HCT116 (cell line): ENCODE data around the gene R3HDM4. TPM values are rescaled to one million over a fixed set of nuclear protein-coding genes. Genes with fewer than 3 reads are reported as not detected.

ENCODE experiments used
- ATAC-seq: fragments of 200-7000 bp; cut with Tn5 transposase; 2 replicates; pipeline ENCODE4 v1.9.1; 2020; ENCODE audit warnings: mild to moderate bottlenecking, moderate library complexity
- BruUV-seq: library from RNA; stranded (reverse); fragments of 400-500 nt; replicated peaks from 2 replicates; lab custom pipeline; 2021; lab: Mats Ljungman, UMichigan
- CTCF ChIA-PET: fragments of 300-600 bp; sonication (Branson Sonifier 250); formaldehyde crosslinking; loops from one replicate; lab custom pipeline; 2021; ENCODE audit warnings: antibody characterized with exemption; lab: Charles Lee
- POLR2A ChIA-PET: fragments of 300-600, 350-600 bp; sonication (Branson Sonifier 250); formaldehyde crosslinking; loops from one replicate; lab custom pipeline; 2021; ENCODE audit warnings: antibody characterized with exemption; lab: Charles Lee
- RAD21 ChIA-PET, 2 experiments: fragments of 300-600 bp; sonication (Branson Sonifier 250); formaldehyde crosslinking; loops; one replicate each; lab custom pipeline; 2023; ENCODE audit warnings: low total read pairs in 2 of 2; ENCODE audit not compliant: uncharacterized antibody in 2 of 2, unreplicated experiment in 2 of 2, low non-redundant PET in 1 of 2; lab: Charles Lee
- DNase-seq: peaks from one replicate; pipeline ENCODE4 v3.0.0-alpha.2; 2010; ENCODE audit warnings: low read depth, low spot score
- H2AFZ ChIP-seq: fragments of 200-600 bp; shearing (Covaris generic), sonication (generic); 2 replicates; pipeline ENCODE4 v1.6.1; 2017; ENCODE audit warnings: low read depth, mixed run types, mixed read lengths, antibody characterized with exemption, low read length; ENCODE audit not compliant: poor library complexity, severe bottlenecking
- H3K27ac ChIP-seq: 2 replicates; pipeline ENCODE4 v1.5.1; 2012; ENCODE audit warnings: low read depth, low read length
- H3K27me3 ChIP-seq: fragments of 200-600 bp; sonication (generic); 2 replicates; pipeline ENCODE4 v1.6.1; 2016; ENCODE audit warnings: mixed run types, low read length, mixed read lengths; ENCODE audit not compliant: insufficient read depth
- H3K36me3 ChIP-seq, 2 experiments: fragments of 200-500 bp in 1 of 2; fragments of 200-600 bp in 1 of 2; sonication (Bioruptor generic) in 1 of 2; sonication (generic) in 1 of 2; 2 replicates each; pipeline versions ENCODE4 v1.5.1 to v1.6.1; 2014 to 2016; ENCODE audit warnings: low read length in 2 of 2, inconsistent platforms in 1 of 2, mixed read lengths in 1 of 2, mixed run types in 1 of 2; ENCODE audit not compliant: insufficient read depth in 2 of 2, control insufficient read depth in 1 of 2
- H3K4me1 ChIP-seq, 2 experiments: fragments of 200-600 bp in 1 of 2; sonication (generic) in 1 of 2; 2 replicates each; pipeline versions ENCODE4 v1.5.1 to v1.6.1; 2012 to 2017; ENCODE audit warnings: low read length in 2 of 2, inconsistent platforms in 1 of 2, mild to moderate bottlenecking in 1 of 2, mixed read lengths in 1 of 2, mixed run types in 1 of 2, moderate library complexity in 1 of 2; ENCODE audit not compliant: insufficient read depth in 2 of 2, control insufficient read depth in 1 of 2
- H3K4me2 ChIP-seq: fragments of 200-600 bp; sonication (generic); 2 replicates; pipeline ENCODE4 v1.6.1; 2017; ENCODE audit warnings: mixed run types, low read length, mixed read lengths
- H3K4me3 ChIP-seq, 2 experiments: fragments of 200-600 bp in 1 of 2; sonication (generic) in 1 of 2; replicated peaks in 1 of 2; 2 replicates each; pipeline ENCODE4 v1.5.1; 2011 to 2016; ENCODE audit warnings: low read length in 2 of 2, control low read depth in 1 of 2, low read depth in 1 of 2, mild to moderate bottlenecking in 1 of 2, mixed read lengths in 1 of 2, mixed run types in 1 of 2
- H3K79me2 ChIP-seq: fragments of 200-600 bp; sonication (generic); 2 replicates; pipeline ENCODE4 v1.6.1; 2017; ENCODE audit warnings: mild to moderate bottlenecking, mixed run types, low read length, moderate library complexity, mixed read lengths; ENCODE audit not compliant: insufficient read depth
- H3K9ac ChIP-seq: fragments of 200-600 bp; sonication (generic); 2 replicates; pipeline ENCODE4 v1.6.1; 2016; ENCODE audit warnings: low read length, mixed read lengths
- H3K9me2 ChIP-seq: fragments of 200-600 bp; sonication (generic), shearing (Covaris generic); 2 replicates; pipeline ENCODE4 v1.6.1; 2017; ENCODE audit warnings: mixed run types, mild to moderate bottlenecking, moderate library complexity; ENCODE audit not compliant: insufficient read depth
- H3K9me3 ChIP-seq, 2 experiments: fragments of 200-500 bp in 1 of 2; fragments of 200-600 bp in 1 of 2; sonication (Bioruptor generic) in 1 of 2; sonication (generic) in 1 of 2; 2 replicates each; pipeline ENCODE4 v1.6.1; 2014 to 2017; ENCODE audit warnings: low read length in 2 of 2, mixed read lengths in 2 of 2, inconsistent platforms in 1 of 2, low read depth in 1 of 2, mild to moderate bottlenecking in 1 of 2, mixed run types in 1 of 2, moderate library complexity in 1 of 2; ENCODE audit not compliant: control insufficient read depth in 1 of 2, insufficient read depth in 1 of 2
- H4K20me1 ChIP-seq: fragments of 200-600 bp; sonication (generic), shearing (Covaris generic); 2 replicates; pipeline ENCODE4 v1.6.1; 2017; ENCODE audit warnings: mixed run types, mild to moderate bottlenecking, moderate library complexity; ENCODE audit not compliant: insufficient read depth
- ATF3 ChIP-seq: IDR thresholded peaks from 2 replicates; pipeline ENCODE4 v1.6.1; 2012
- CBX3 ChIP-seq: IDR thresholded peaks from 2 replicates; pipeline ENCODE4 v1.6.1; 2012; ENCODE audit warnings: low read depth
- CEBPB ChIP-seq: IDR thresholded peaks from 2 replicates; pipeline ENCODE4 v1.6.1; 2012; ENCODE audit warnings: low read depth
- CTCF ChIP-seq, 3 experiments: fragments of 200-600 bp in 1 of 3; sonication (generic) in 1 of 3; IDR thresholded peaks in 2 of 3; conservative IDR thresholded peaks in 1 of 3; 2 replicates each; pipeline ENCODE4 v1.5.1; 2012 to 2017; ENCODE audit warnings: low read depth in 2 of 3, low read length in 2 of 3, antibody characterized with exemption in 1 of 3, borderline replicate concordance in 1 of 3, control low read depth in 1 of 3, mild to moderate bottlenecking in 1 of 3, mixed read lengths in 1 of 3, mixed run types in 1 of 3, moderate library complexity in 1 of 3; ENCODE audit not compliant: insufficient read depth in 1 of 3
- EGR1 ChIP-seq: IDR thresholded peaks from 2 replicates; pipeline ENCODE4 v1.6.1; 2012; ENCODE audit warnings: low read depth
- EZH2 ChIP-seq: fragments of 200-600 bp; sonication (generic); IDR thresholded peaks from 2 replicates; pipeline ENCODE4 v1.6.1; 2017; ENCODE audit warnings: antibody characterized with exemption, mixed run types
- EZH2phosphoT487 ChIP-seq: fragments of 200-600 bp; IDR thresholded peaks from 2 replicates; pipeline ENCODE4 v1.6.1; 2018; ENCODE audit warnings: antibody characterized with exemption, borderline replicate concordance
- JUND ChIP-seq: IDR thresholded peaks from 2 replicates; pipeline ENCODE4 v1.6.1; 2012
- POLR2AphosphoS5 ChIP-seq: IDR thresholded peaks from 2 replicates; pipeline ENCODE4 v1.6.1; 2011; ENCODE audit warnings: mild to moderate bottlenecking, low read depth, low read length, moderate library complexity
- REST ChIP-seq: IDR thresholded peaks from 2 replicates; pipeline ENCODE4 v1.6.1; 2012; ENCODE audit warnings: low read depth
- SP1 ChIP-seq: IDR thresholded peaks from 2 replicates; pipeline ENCODE4 v1.6.1; 2012; ENCODE audit warnings: low read depth
- TCF7L2 ChIP-seq: IDR thresholded peaks from 2 replicates; pipeline ENCODE4 v1.7.0; 2011; ENCODE audit warnings: borderline replicate concordance, inconsistent platforms; ENCODE audit not compliant: insufficient read depth, insufficient read length; ENCODE audit errors: extremely low read depth
- ZNF274 ChIP-seq: fragments of 200-500 bp; sonication (Bioruptor generic); IDR thresholded peaks from 2 replicates; pipeline ENCODE4 v1.6.1; 2014; ENCODE audit warnings: mild to moderate bottlenecking, low read depth, low read length, inconsistent platforms
- intact Hi-C: fragments of 100-400 bp; cut with micrococcal nuclease; formaldehyde crosslinking; loops from 2 replicates; pipeline ENCODE4 v1.10.0; 2022
- total RNA-seq: library from RNA; stranded (reverse); gene quantifications from one replicate; pipeline ENCODE4 v1.2.1, GENCODE V29; 2021; ENCODE audit not compliant: unreplicated experiment

Gene R3HDM4
- total RNA-seq, 1 experiment from 2014 or later: 92.3 TPM

GRCh38 chr19:896434-896833 is 16.6 kb downstream of the R3HDM4 start:
- CTCF ChIA-PET: no interaction called here
- peaks cover 6 to 7% of the 10 kb centered on the region in 2 experiments; a peak in 3 of 4 replicates for H3K36me3 ChIP-seq
- H3K27ac ChIP-seq: no peak overlapping the region
- H3K9me3 ChIP-seq: no peaks in the 10 kb centered on the region
- H3K4me3 ChIP-seq: no peak overlapping the region
- DNase-seq: no peak
- POLR2A ChIA-PET: no interaction called here
- no peak overlapping the region for H3K9ac ChIP-seq
- no peak for ATAC-seq
- intact Hi-C loops: no loop called here
- no peaks in the 10 kb centered on the region for H3K9me2 ChIP-seq
- BruUV-seq: no TSS peak
- peaks cover 6 to 28% of the 10 kb centered on the region in 2 experiments; a peak in 3 of 4 replicates for H3K4me1 ChIP-seq
- H2AFZ ChIP-seq: no peak overlapping the region
- H4K20me1 ChIP-seq: no peaks in the 10 kb centered on the region
- H3K79me2 ChIP-seq: peaks cover 7% of the 10 kb centered on the region; the same call in 1 of the 2 replicates
- H3K4me2 ChIP-seq: no peak overlapping the region
- no peaks in the 10 kb centered on the region for H3K27me3 ChIP-seq
- TF ChIP-seq TCF7L2 (no peak), CTCF (IDR thresholded peaks at IDR 0.05 in 2 of 3, conservative IDR thresholded peaks at IDR 0.05 in 1 of 3; ENCODE audit: borderline replicate concordance in 1 of 3, insufficient read depth in 1 of 3, low read depth in 2 of 3, low read length in 2 of 3) (no peak), SP1 (no peak), JUND (no peak), EGR1 (no peak), EZH2phosphoT487 (no peak), CEBPB (no peak), EZH2 (no peak), CBX3 (no peak), POLR2AphosphoS5 (no peak), ZNF274 (no peak), ATF3 (no peak), REST (no peak)
- RAD21 ChIA-PET: no interaction called here
